ENCODE measurements around the gene NEK6.

The NEK6 gene

DNA sequence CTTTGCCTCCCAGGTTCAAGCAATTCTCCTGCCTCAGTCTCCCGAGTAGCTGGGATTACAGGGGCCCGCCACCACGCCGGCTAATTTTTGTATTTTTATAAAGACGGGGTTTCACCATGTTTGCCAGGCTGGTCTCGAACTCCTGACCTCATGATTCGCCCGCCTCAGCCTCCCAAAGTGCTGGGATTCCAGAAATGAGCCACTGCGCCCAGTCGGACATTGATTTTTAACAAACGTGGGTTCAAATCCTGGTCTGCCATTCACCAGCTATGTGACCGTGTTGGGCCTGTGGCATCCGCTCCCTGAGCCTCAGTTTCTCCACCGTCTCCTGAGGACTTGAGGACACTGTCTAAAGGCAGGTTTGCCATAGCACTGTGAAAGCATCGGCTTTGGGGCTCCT, 41.8 kb upstream of the NEK6 start:
- no peak overlapping the region for H3K27ac ChIP-seq
- no peaks in the 10 kb centered on the region for H3K36me3 ChIP-seq (replicated peaks)
- H3K27me3 ChIP-seq (replicated peaks), result no peaks in the 10 kb centered on the region
- TF ChIP-seq, protein P1, sequence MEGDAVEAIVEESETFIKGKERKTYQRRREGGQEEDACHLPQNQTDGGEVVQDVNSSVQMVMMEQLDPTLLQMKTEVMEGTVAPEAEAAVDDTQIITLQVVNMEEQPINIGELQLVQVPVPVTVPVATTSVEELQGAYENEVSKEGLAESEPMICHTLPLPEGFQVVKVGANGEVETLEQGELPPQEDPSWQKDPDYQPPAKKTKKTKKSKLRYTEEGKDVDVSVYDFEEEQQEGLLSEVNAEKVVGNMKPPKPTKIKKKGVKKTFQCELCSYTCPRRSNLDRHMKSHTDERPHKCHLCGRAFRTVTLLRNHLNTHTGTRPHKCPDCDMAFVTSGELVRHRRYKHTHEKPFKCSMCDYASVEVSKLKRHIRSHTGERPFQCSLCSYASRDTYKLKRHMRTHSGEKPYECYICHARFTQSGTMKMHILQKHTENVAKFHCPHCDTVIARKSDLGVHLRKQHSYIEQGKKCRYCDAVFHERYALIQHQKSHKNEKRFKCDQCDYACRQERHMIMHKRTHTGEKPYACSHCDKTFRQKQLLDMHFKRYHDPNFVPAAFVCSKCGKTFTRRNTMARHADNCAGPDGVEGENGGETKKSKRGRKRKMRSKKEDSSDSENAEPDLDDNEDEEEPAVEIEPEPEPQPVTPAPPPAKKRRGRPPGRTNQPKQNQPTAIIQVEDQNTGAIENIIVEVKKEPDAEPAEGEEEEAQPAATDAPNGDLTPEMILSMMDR (IDR thresholded peaks at IDR 0.05; ENCODE audit: low read depth, low read length, missing control alignments), result no peak
- H3K4me3 ChIP-seq (ENCODE audit: low read depth, low read length), result no peak overlapping the region
- DNase-seq, result no peak
- in situ Hi-C loops (cut with HindIII; ENCODE audit: low pct_ligation_motif_present, low sequenced_read_pairs), result no loop called here

DNA sequence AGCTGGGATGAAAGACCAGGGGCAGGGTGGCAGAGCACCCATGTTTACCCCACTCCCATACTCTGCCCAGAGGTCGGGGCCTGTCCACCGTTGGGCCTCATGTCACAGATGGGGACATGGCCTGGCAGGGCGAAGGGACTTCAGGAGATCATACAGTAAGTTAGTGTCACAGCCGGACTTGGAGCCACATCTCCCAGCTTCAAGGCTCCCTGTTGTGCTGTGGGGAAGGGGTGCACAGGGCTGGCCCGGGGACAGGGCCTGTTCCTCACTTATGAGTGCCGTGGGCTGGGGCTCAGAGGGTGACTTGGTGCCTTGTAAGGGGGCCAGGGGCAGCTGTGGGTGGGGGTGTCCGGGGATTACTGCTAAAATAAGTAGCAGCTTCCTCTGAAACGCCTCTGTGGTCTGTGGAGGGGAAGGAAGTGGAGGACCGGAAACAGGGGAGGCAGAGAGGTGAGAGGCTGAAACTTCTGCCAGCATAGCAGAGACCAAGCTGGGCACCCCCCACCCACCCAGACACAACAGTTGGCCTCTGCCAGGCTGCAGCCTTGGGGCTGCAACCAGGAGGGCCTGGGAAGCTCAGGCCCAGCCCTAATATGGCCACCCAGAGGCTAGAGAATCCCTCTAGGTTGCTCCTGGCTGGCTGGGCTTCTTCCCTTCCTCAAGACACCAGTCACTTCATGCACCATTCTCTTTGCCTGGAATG, 41.1 kb upstream of the NEK6 start:
- DNase-seq, result no peak
- no peak overlapping the region for H3K4me3 ChIP-seq (ENCODE audit: low read depth, low read length)
- H3K36me3 ChIP-seq (replicated peaks), result no peaks in the 10 kb centered on the region
- no peak overlapping the region for H3K27ac ChIP-seq
- TF ChIP-seq, protein P1 (IDR thresholded peaks at IDR 0.05; ENCODE audit: low read depth, low read length, missing control alignments), result no peak
- H3K27me3 ChIP-seq (replicated peaks), result no peaks in the 10 kb centered on the region
- in situ Hi-C loops (cut with HindIII; ENCODE audit: low pct_ligation_motif_present, low sequenced_read_pairs), result no loop called here

DNA sequence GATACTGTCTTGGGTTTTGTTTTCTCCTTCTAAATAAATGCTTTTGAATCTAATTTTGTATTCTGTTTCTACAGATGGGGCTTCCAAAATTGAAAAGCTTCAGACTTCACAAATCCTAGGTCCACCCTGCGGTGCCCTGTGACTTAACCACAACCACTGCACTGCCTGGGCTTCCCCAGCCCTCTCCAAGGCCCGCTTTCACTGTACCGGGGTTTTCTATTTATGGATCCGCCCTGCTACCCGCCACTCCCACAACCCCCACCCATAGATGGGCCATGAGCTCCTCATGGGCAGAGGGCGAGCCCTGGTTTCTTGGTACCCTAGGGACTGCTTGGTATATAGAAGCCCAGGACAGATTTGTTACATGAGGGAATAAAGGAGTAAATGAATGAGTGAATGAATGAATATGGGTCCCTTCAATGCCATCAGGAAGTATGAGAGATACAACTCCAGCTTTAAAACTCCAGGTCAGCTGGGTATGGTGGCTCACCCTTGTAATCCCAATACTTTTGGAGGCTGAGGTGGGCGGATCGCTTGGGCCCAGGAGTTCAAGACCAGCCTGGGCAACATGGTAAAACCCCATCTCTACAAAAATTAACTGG, 39.8 kb upstream of the NEK6 start:
- DNase-seq, result no peak
- Histone ChIP-seq H3K27me3 (replicated peaks) (no peaks in the 10 kb centered on the region), H3K4me3 (ENCODE audit: low read depth, low read length) (no peak overlapping the region), H3K36me3 (replicated peaks) (no peaks in the 10 kb centered on the region), H3K27ac (no peak overlapping the region)
- TF ChIP-seq, protein P1 (IDR thresholded peaks at IDR 0.05; ENCODE audit: low read depth, low read length, missing control alignments), result no peak
- in situ Hi-C loops (cut with HindIII; ENCODE audit: low pct_ligation_motif_present, low sequenced_read_pairs), result no loop called here

DNA sequence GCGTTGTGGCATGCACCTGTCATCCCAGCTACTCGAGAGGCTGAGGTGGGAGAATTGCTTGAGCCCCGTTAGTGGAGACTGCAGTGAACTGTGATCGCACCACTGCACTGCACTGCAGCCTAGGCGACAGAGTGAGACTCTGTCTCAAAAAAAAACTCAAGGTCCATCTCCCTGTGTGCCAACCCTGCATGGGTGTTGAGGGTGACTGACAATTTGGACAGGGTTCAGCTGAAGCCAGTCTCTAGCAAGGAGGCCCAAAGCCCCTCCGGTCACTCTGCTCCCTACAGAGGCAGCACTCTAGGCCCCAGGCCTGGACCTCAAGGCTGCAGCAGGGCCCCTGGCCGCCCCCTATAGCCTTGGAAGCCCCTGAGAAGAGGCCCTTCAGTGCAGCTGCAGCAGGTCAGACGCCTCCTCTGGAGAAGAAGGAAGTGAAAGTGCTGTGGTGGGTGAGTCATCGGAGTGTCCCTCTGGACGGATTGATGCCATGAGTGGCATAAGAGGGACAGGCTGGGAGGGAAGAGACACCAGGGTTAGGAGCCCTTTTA, 39.2 kb upstream of the NEK6 start:
- peak; percentile 53 for DNase-seq
- in situ Hi-C loops (cut with HindIII; ENCODE audit: low pct_ligation_motif_present, low sequenced_read_pairs), result no loop called here
- no peak overlapping the region for H3K4me3 ChIP-seq (ENCODE audit: low read depth, low read length)
- no peak overlapping the region for H3K27ac ChIP-seq
- H3K36me3 ChIP-seq (replicated peaks), result no peaks in the 10 kb centered on the region
- TF ChIP-seq, protein P1 (IDR thresholded peaks at IDR 0.05; ENCODE audit: low read depth, low read length, missing control alignments), result peak; percentile 44
- no peaks in the 10 kb centered on the region for H3K27me3 ChIP-seq (replicated peaks)

DNA sequence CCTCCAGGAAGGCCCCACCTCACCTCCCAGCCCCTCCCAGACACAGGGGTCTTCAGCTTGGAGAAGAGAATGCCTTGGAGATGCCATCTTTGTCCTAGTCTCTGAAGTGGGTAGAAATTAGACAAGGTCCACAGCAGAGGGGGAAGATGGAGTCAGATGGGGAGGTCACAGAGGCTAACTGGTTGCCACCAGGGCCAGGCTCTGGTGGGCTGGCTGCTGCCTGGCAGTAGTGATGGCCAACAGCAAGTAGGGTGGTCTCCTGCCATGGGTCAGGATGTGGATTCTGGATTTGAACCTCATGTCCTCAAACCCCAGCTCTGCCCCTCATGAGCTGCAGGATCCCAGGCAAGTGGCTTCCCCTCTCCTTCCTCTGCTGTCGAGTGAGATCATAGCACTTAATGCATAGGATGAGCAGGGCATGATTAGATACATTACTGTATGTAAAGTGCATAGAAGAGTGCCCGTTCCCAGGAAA, 38.7 kb upstream of the NEK6 start:
- H3K36me3 ChIP-seq (replicated peaks), result no peaks in the 10 kb centered on the region
- H3K27me3 ChIP-seq (replicated peaks), result no peaks in the 10 kb centered on the region
- TF ChIP-seq, protein P1 (IDR thresholded peaks at IDR 0.05; ENCODE audit: low read depth, low read length, missing control alignments), result no peak
- no peak overlapping the region for H3K27ac ChIP-seq
- no peak overlapping the region for H3K4me3 ChIP-seq (ENCODE audit: low read depth, low read length)
- DNase-seq, result no peak
- in situ Hi-C loops (cut with HindIII; ENCODE audit: low pct_ligation_motif_present, low sequenced_read_pairs), result no loop called here

Measured in brain microvascular endothelial cell (primary cell).